Hematopoietic multipotent progenitor cell (in vitro differentiated cells): ENCODE results near the gene WDFY1. TPM values are rescaled to one million over a fixed set of nuclear protein-coding genes. Genes with fewer than 3 reads are reported as not detected.
A peak's percentile ranks its signal among the peaks of the same experiment; 100 is the strongest.
"Not testable (repeated sequence)": the region's sequence is repeated elsewhere in the genome, so short reads cannot be mapped to it uniquely, and the experiment has no call there.

Experiments used
- DNase-seq, 3 donors: peaks; one replicate each; pipeline ENCODE4 v3.0.0-alpha.2; 2011 to 2015; ENCODE audit warnings: low read depth in 2 of 3, low spot score in 2 of 3
- total RNA-seq: library from RNA; depleted of rRNA; stranded (reverse); fragments of >200 nt; gene quantifications from one replicate; pipeline ENCODE4 v1.2.3, GENCODE V29; 2012

Gene WDFY1
- total RNA-seq, 1 donor = 66.8 TPM

- peak; percentile 93 to 96 (median 94) for DNase-seq
Observed at GRCh38 chr2:223957092-223957851, 12.1 kb upstream of the WDFY1 start, which contains the start of gene MRPL44. Gene MRPL44, plus strand, starts transcription at chr2:223957463. Its CDS starts 10 bp downstream, at chr2:223957473.

- DNase-seq = no peak
Observed at GRCh38 chr2:223956300-223956699, 11.2 kb upstream of the WDFY1 start.

GRCh38 chr2:223954401-223954800 lies 9.3 kb upstream of the WDFY1 start:
- no peak for DNase-seq

GRCh38 chr2:223952280-223952968 lies 7.3 kb upstream of the WDFY1 start:
- DNase-seq = no peak

GRCh38 chr2:223950448-223951347 lies 5.6 kb upstream of the WDFY1 start:
- no peak for DNase-seq

- DNase-seq = no peak
Observed at GRCh38 chr2:223949241-223949840, 4.2 kb upstream of the WDFY1 start.

GRCh38 chr2:223947711-223948205 lies 2.6 kb upstream of the WDFY1 start:
- no peak for DNase-seq

GRCh38 chr2:223945755-223946154 lies 620 bp upstream of the WDFY1 start:
- DNase-seq = peak in 1 of 3 donors; percentile 14

- DNase-seq = peak in 1 of 3 donors; percentile 24
Observed at GRCh38 chr2:223944166-223944702, 901 bp downstream of the WDFY1 start.

- no peak for DNase-seq
Observed at GRCh38 chr2:223943561-223944008, 1.6 kb downstream of the WDFY1 start.

- no peak for DNase-seq
Observed at GRCh38 chr2:223943135-223943534, 2.0 kb downstream of the WDFY1 start.

- DNase-seq = no peak
Observed at GRCh38 chr2:223941579-223942277, 3.4 kb downstream of the WDFY1 start.

GRCh38 chr2:223939438-223939837 lies 5.7 kb downstream of the WDFY1 start:
- DNase-seq = not testable (repeated sequence)

GRCh38 chr2:223937535-223937934 lies 7.6 kb downstream of the WDFY1 start:
- no peak for DNase-seq

GRCh38 chr2:223936862-223937326 lies 8.2 kb downstream of the WDFY1 start:
- DNase-seq = no peak

- no peak for DNase-seq
Observed at GRCh38 chr2:223935459-223936125, 9.5 kb downstream of the WDFY1 start.

- no peak for DNase-seq
Observed at GRCh38 chr2:223934870-223935269, 10.3 kb downstream of the WDFY1 start.
